VCaP (cell line): ENCODE data around the gene MACROD2.

Experiments used
- H3K27ac ChIP-seq: fragments of 450-650 bp; 2 replicates; pipeline ENCODE4 v1.5.1; 2017
- CTCF ChIP-seq: fragments of 450-650 bp; conservative IDR thresholded peaks from 2 replicates; pipeline ENCODE4 v1.5.1; 2017; ENCODE audit warnings: mild to moderate bottlenecking, moderate library complexity

Gene MACROD2

GRCh38 chr20:14878676-14879019, 883.3 kb downstream of the MACROD2 start:
- no peak for TF ChIP-seq CTCF
- no peak overlapping the region for H3K27ac ChIP-seq

GRCh38 chr20:14879020-14879697, 883.8 kb downstream of the MACROD2 start:
- TF ChIP-seq CTCF: no peak
- no peak overlapping the region for H3K27ac ChIP-seq

- TF ChIP-seq CTCF: no peak
- no peak overlapping the region for H3K27ac ChIP-seq
Observed at GRCh38 chr20:14879839-14880238, 884.5 kb downstream of the MACROD2 start.

- no peak overlapping the region for H3K27ac ChIP-seq
- no peak for TF ChIP-seq CTCF
Observed at GRCh38 chr20:14881518-14881917, 886.2 kb downstream of the MACROD2 start.

- no peak for TF ChIP-seq CTCF
- H3K27ac ChIP-seq: no peak overlapping the region
Observed at GRCh38 chr20:14882157-14882556, 886.8 kb downstream of the MACROD2 start.

- no peak for TF ChIP-seq CTCF
- H3K27ac ChIP-seq: no peak overlapping the region
Observed at GRCh38 chr20:14882846-14883245, 887.5 kb downstream of the MACROD2 start.

- H3K27ac ChIP-seq: no peak overlapping the region
- no peak for TF ChIP-seq CTCF
Observed at GRCh38 chr20:14883324-14883723, 888.0 kb downstream of the MACROD2 start.
